K562 (cell line): ENCODE results near the gene HSF5.

Experiments
- BCL6 ChIP-seq: fragments of 250-450 bp; sonication (Bioruptor Pico); IDR thresholded peaks from 2 replicates; pipeline ENCODE4 v1.4.0; 2020
- ZFX ChIP-seq: sonication (generic); formaldehyde crosslinking; IDR thresholded peaks from 2 replicates; pipeline ENCODE4 v1.8.0; 2022; ENCODE audit warnings: mild to moderate bottlenecking, missing genetic modification reagents, moderate library complexity

DNA sequence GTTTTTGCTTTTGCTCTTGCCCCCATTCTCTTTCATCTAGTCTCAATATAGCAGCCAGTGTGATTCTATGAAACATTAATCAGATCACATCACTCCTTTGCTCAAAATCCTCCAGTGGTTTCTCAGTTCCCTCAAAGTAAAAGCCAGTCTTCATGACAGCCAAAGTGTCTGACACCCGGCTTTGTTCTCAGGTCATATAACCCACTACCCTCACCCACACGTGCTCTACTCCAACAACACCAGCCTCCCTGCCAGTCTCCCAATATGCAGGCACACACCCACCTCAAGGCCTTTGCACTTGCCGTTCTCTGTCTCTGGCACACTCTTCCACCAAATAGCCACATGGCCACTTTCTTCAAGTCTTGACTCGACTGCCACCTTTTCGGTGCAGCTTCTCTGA, 21.9 kb upstream of the HSF5 start:
- TF ChIP-seq BCL6 (no peak), ZFX (CRISPR knock-in tag) (no peak)
